HEK293T (cell line): ENCODE measurements around the gene HEMK1.

ENCODE experiments used
- CTCF ChIA-PET: fragments of 350-600 bp; formaldehyde crosslinking; extraction: SDS; loops from one replicate; lab custom pipeline; 2021; ENCODE audit warnings: antibody characterized with exemption, inconsistent platforms; lab: Yijun Ruan, JAX
- POLR2A ChIA-PET: fragments of 350-600 bp; formaldehyde crosslinking; extraction: SDS; loops from one replicate; lab custom pipeline; 2020; ENCODE audit warnings: antibody characterized with exemption, inconsistent platforms; lab: Yijun Ruan, JAX
- DNase-seq: peaks from one replicate; pipeline ENCODE4 v3.0.0; 2012; ENCODE audit warnings: mixed read lengths; ENCODE audit errors: extremely low spot score
- ARNT ChIP-seq: fragments of 450-650 bp; IDR thresholded peaks from 2 replicates; pipeline ENCODE4 v1.6.1; 2017; ENCODE audit warnings: mild to moderate bottlenecking
- BHLHE40 ChIP-seq: fragments of 450-650 bp; IDR thresholded peaks from 2 replicates; pipeline ENCODE4 v1.6.1; 2016; ENCODE audit warnings: mild to moderate bottlenecking, moderate library complexity, borderline replicate concordance
- CTBP1 ChIP-seq: fragments of 450-650 bp; IDR thresholded peaks from 2 replicates; pipeline ENCODE4 v1.6.1; 2016; ENCODE audit warnings: borderline replicate concordance
- ELF4 ChIP-seq: fragments of 450-650 bp; IDR thresholded peaks from 2 replicates; pipeline ENCODE4 v1.6.1; 2017; ENCODE audit warnings: antibody characterized with exemption
- FOXA1 ChIP-seq: fragments of 450-650 bp; IDR thresholded peaks from 2 replicates; pipeline ENCODE4 v1.6.1; 2016; ENCODE audit warnings: mild to moderate bottlenecking
- FOXK2 ChIP-seq: fragments of 450-650 bp; IDR thresholded peaks from 2 replicates; pipeline ENCODE4 v1.6.1; 2016; ENCODE audit warnings: mild to moderate bottlenecking
- FOXM1 ChIP-seq: fragments of 450-650 bp; IDR thresholded peaks from 2 replicates; pipeline ENCODE4 v1.6.1; 2017; ENCODE audit warnings: mild to moderate bottlenecking, borderline replicate concordance
- HDGF ChIP-seq: fragments of 450-650 bp; IDR thresholded peaks from 2 replicates; pipeline ENCODE4 v1.6.1; 2017; ENCODE audit warnings: antibody characterized with exemption, borderline replicate concordance
- L3MBTL2 ChIP-seq: fragments of 450-650 bp; conservative IDR thresholded peaks from 2 replicates; pipeline ENCODE4 v1.6.1; 2016; ENCODE audit warnings: mild to moderate bottlenecking
- LEF1 ChIP-seq: fragments of 450-650 bp; IDR thresholded peaks from 2 replicates; pipeline ENCODE4 v1.6.1; 2017; ENCODE audit warnings: mild to moderate bottlenecking, borderline replicate concordance
- NFRKB ChIP-seq: fragments of 450-650 bp; IDR thresholded peaks from 2 replicates; pipeline ENCODE4 v1.6.1; 2016; ENCODE audit warnings: mild to moderate bottlenecking, moderate library complexity
- SP1 ChIP-seq: fragments of 450-650 bp; IDR thresholded peaks from 2 replicates; pipeline ENCODE4 v1.6.1; 2017
- SUZ12 ChIP-seq: fragments of 450-650 bp; IDR thresholded peaks from 2 replicates; pipeline ENCODE4 v1.6.1; 2016; ENCODE audit warnings: mild to moderate bottlenecking
- TARDBP ChIP-seq: fragments of 450-650 bp; IDR thresholded peaks from 2 replicates; pipeline ENCODE4 v1.6.1; 2016
- ZNF384 ChIP-seq: fragments of 450-650 bp; IDR thresholded peaks from 2 replicates; pipeline ENCODE4 v1.6.1; 2016
- TF ChIP-seq, protein P1 (sequence below): fragments of 450-650 bp; IDR thresholded peaks from 2 replicates; pipeline ENCODE4 v1.6.1; 2016

Gene HEMK1

DNA sequence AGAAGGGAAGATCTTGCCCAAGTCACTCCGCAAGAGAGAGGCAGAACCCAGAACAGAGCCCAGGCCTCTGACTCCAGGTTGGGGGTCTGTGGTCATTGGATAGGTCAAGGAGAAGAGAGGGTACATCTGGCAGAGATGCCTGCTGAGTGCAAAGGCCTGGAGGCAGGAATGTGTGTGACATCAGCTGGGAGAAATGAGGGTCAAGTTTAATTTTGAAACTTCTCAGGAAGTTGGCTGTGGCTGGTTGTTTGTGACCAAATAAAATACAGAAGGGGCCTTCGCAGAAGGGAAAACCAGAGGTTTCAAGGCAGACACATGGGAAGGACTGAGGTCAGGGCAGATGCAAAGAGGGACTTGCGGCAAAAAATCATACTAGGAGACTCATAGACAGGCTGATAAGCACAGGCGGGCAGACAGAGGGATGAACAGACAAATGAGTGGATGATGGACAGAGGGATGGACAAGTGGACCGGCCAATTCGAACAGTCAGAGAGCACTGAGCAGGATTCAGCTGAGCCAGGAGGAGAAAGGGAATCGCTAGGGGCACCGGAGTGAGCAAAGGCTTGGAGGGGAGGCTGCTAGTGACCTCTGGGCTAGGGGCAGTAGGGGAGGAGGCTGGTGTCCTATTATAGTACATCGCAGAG lies 37.1 kb upstream of the HEMK1 start:
- CTCF ChIA-PET: no interaction called here
- POLR2A ChIA-PET: no interaction called here
- no peak for DNase-seq
- TF ChIP-seq, protein P1, sequence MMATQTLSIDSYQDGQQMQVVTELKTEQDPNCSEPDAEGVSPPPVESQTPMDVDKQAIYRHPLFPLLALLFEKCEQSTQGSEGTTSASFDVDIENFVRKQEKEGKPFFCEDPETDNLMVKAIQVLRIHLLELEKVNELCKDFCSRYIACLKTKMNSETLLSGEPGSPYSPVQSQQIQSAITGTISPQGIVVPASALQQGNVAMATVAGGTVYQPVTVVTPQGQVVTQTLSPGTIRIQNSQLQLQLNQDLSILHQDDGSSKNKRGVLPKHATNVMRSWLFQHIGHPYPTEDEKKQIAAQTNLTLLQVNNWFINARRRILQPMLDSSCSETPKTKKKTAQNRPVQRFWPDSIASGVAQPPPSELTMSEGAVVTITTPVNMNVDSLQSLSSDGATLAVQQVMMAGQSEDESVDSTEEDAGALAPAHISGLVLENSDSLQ: no peak
- no peak for TF ChIP-seq L3MBTL2
- TF ChIP-seq FOXK2: no peak
- TF ChIP-seq FOXM1: no peak
- no peak for TF ChIP-seq SUZ12
- TF ChIP-seq BHLHE40: no peak
- TF ChIP-seq ELF4: no peak
- TF ChIP-seq CTBP1: no peak
- no peak for TF ChIP-seq SP1
- no peak for TF ChIP-seq FOXA1
- no peak for TF ChIP-seq ARNT
- no peak for TF ChIP-seq NFRKB
- no peak for TF ChIP-seq HDGF
- TF ChIP-seq TARDBP: no peak
- TF ChIP-seq LEF1: no peak
- no peak for TF ChIP-seq ZNF384

DNA sequence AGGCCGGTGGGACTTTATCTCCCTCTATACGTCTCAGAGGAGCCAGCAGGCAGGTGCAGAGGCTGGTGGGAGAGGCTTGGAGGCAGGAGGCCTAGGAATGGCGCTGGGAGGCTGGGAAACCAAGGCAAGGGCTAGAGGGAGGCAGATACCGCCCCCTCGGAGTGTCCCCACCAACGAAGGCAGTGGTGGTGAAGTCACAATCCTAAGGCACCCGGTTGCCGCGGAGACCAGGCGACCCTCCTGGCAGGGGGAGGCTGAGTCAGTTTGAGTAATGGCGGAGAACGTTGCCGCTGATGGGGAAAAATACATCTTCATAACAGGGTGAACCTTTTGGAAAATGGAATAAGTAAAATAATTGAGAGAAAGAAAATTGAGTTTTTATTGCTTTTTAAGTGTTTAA lies 36.0 kb upstream of the HEMK1 start:
- TF ChIP-seq TARDBP (no peak), LEF1 (no peak), SP1 (no peak), CTBP1 (no peak), ELF4 (no peak), ARNT (no peak), FOXM1 (no peak), HDGF (no peak), L3MBTL2 (no peak), ZNF384 (no peak), FOXA1 (no peak)
- TF ChIP-seq, protein P1: no peak
- DNase-seq: no peak
- ChIA-PET CTCF (interaction anchor here (1.4 kb wide), 1 partner anchor 9 kb away, joined by 3 read pairs; no protein-coding TSS in a partner anchor), POLR2A (no interaction called here)

DNA sequence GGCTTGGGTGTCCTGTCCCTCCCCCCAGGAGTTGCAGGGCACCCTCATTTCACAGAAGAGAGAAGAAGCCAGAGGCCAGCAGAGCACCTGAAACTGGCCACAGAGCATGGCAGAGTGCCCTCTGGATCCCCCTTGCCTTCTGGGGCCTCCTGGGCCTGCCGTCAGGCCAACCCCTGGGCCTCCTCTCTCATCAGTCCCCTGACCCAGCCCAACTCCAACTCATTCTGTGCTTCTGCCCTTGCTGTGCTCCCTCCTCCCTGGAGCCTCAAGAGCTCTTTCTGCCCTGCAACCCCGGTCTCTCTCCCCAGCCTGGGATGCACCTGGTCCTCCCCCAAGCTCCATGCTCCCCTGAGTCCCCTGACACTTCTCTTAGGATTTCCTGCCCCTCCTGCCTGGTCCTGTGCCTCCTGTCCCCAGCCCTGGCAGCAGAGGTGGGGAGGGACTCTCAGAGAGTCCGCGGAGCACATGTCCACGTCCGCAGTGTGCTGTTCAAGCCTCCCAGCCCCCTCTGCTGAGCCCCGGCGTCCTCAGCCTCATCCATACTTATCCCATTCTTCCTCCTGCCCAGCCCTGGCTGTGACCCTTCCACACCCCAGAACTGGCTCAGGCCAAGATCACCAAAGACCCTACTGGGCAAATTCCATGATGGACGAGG lies 35.4 kb upstream of the HEMK1 start:
- POLR2A ChIA-PET: interaction anchor here (0.8 kb wide), 1 partner anchor 197 kb away, joined by 3 read pairs; no protein-coding TSS in a partner anchor
- TF ChIP-seq SP1 (no peak), ZNF384 (no peak), ARNT (no peak), NFRKB (no peak), LEF1 (no peak), FOXM1 (no peak), BHLHE40 (no peak), FOXK2 (no peak), ELF4 (no peak), SUZ12 (no peak), L3MBTL2 (no peak), CTBP1 (no peak), FOXA1 (no peak), TARDBP (no peak), HDGF (no peak)
- TF ChIP-seq, protein P1: no peak
- CTCF ChIA-PET: interaction anchor here (1.4 kb wide), 1 partner anchor 8 kb away, joined by 3 read pairs; no protein-coding TSS in a partner anchor
- no peak for DNase-seq

DNA sequence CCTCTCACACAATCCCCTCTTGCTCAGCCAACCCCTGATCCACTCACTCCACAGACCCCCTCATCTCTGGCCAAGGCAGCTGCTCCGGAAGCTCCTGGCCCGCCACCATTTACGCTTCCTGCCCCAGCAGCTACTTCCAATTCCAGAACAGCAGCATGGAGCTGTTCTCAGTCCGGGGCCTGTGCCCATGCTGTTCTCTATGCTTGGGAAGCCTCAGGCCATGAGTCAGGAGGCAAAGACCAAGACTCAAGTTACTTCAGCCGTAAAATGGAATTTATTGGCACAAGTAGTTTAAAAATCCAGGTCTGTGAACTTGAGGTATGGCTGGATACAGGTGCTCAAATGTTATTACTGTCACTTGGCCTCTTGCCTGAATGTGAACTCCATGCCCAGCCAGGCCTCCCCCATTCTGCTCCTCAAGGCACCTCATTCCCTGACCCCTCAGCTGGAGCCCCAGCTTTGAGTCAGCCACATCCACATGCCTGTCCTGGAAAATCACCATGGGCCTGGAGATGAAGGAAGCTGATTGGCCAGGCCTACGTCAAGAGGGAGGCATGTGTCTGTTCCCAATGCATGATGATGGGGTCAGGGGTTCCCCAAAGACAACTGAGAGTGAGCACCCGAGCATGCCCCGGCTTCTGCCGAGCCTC lies 34.5 kb upstream of the HEMK1 start:
- TF ChIP-seq HDGF (no peak), SP1 (no peak), LEF1 (no peak), ZNF384 (no peak), BHLHE40 (no peak), FOXK2 (no peak), TARDBP (no peak), FOXM1 (no peak), ELF4 (no peak), L3MBTL2 (no peak), FOXA1 (no peak)
- TF ChIP-seq, protein P1: no peak
- no peak for DNase-seq
- ChIA-PET POLR2A (interaction anchor here (0.8 to 1.4 kb wide), 2 partner anchors 34 to 198 kb away, joined by 3 to 5 read pairs; no protein-coding TSS in a partner anchor), CTCF (interaction anchor here (1.4 kb wide), 1 partner anchor 7 kb away, joined by 3 read pairs; no protein-coding TSS in a partner anchor)
